ENCODE data around the gene CBX1. TPM values are rescaled to one million over a fixed set of nuclear protein-coding genes. Genes with fewer than 3 reads are reported as not detected.
"Not testable (repeated sequence)": the region's sequence is repeated elsewhere in the genome, so short reads cannot be mapped to it uniquely, and the experiment has no call there.

Gene CBX1
- total RNA-seq, 3 donors from 2014 or later, result 27.5 to 45.3 (median 28.8) TPM

DNA sequence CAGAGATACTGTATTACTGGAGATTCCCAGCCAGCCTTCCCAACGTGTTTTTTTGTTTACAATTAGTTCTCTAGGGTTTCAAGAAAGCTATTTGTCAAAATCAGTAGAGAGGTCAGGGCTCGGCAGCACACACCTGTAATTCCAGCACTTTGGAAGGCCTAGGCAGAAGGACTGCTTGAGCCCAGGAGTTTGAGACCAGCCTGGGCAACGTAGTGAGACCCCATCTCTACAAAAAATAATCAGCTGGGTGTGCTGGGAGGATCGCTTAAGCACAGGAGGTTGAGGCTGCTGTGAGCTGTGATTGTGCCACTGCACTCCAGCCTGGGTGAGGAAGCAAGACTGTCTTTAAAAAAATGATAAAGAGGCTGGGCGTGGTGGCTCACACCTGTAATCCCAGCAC is 19.4 kb downstream of the CBX1 start:
- Histone ChIP-seq H3K4me1 (ENCODE audit: low read depth) (peaks cover 10% of the 10 kb centered on the region), H3K9me3 (no peaks in the 10 kb centered on the region), H3K4me3 (no peak overlapping the region), H3K36me3 (ENCODE audit: low read depth) (no peaks in the 10 kb centered on the region)
- TF ChIP-seq CTCF (IDR thresholded peaks at IDR 0.05), result no peak
- ATAC-seq (no peak), DNase-seq (no peak)
- intact Hi-C loops (cut with DNase I, micrococcal nuclease), result no loop called here

DNA sequence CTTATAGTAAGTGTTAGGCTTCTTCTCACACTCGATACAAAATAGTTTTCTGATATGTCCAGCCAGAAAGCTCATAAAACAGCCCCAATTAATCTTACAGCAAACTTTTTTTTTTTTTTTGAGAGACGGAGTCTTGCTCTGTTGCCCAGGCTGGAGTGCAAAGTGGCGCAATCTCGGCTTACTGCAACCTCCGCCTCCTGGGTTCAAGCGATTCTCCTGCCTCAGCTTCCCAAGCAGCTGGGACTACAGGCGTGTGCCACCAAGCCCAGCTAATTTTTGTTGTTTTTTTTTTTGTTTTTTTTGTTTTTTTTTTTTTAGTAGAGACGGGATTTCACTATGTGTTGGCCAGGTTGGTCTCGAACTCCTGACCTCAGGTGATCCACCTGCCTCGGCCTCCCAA is 24.1 kb downstream of the CBX1 start:
- H3K4me3 ChIP-seq; DNase-seq; intact Hi-C loops (cut with DNase I, micrococcal nuclease); H3K4me1 ChIP-seq (ENCODE audit: low read depth); H3K36me3 ChIP-seq (ENCODE audit: low read depth); H3K9me3 ChIP-seq; ATAC-seq: not testable (repeated sequence)

DNA sequence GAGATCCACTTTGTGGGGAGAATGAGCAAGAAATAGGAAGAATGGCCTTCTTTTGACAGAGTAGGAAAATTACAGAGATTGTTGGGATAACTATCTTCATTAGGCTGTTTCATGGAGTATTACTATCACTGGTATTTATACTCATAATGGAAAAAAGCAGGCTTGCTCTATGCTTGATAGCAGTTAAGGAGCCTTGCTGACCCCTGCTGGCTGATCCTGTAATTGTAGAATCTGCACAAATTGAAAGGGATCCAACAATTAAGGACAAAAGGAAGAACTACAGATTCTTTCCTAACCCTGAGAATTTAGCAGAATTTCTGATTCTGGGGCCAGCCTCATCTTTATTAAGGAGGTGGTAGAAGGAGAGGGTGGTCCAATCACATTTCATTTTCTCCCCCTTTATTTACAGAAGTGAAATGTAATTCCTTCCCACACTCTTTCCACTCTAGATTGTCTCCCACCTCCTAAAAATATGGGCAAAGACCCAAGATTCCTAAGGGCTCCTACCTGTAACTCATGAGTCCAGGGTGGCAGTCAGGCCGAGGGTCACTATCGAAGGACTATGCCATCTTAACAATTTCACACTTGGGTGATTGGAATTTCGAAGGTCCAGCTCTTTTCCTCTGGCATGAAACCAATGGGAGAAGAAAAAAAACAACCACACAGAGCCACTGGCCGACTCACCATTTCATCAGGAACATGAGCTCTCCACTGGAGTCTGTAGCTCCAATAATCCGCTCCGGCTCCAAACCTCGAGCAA is 26.8 kb downstream of the CBX1 start:
- Histone ChIP-seq H3K36me3 (ENCODE audit: low read depth) (no peaks in the 10 kb centered on the region), H3K9me3 (no peaks in the 10 kb centered on the region), H3K4me1 (ENCODE audit: low read depth) (no peaks in the 10 kb centered on the region), H3K4me3 (no peak overlapping the region)
- peak in 1 of 3 donors; percentile 97 for DNase-seq
- peak; percentile 53 for TF ChIP-seq CTCF (IDR thresholded peaks at IDR 0.05)
- ATAC-seq, result peak; percentile 87
- intact Hi-C loops (cut with DNase I, micrococcal nuclease), result loop anchor here (2.0 to 5.0 kb wide), 2 partner anchors 47 to 48 kb away; no protein-coding TSS in a partner anchor

DNA sequence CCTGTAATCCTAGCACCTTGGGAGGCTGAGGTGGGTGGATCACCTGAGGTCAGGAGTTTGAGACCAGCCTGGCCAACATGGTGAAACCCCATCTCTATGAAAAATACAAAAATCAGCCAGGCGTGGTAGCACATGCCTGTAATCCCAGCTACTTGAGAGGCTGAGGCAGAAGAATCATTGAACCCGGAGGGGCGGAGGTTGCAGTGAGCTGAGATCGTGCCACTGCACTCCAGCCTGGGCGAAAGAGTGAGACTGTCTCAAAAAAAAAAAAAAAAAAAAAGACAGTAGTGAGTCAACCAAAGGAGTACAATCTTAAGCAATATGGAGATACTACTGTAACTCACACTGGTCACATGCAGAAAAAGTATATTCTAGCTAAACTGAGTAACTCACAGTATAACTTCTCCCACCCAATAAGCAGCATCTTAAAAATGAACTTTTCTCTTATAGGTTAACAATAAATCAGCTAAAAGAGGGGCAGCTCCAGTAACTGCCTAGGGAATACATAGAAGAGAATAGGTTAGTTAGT is 27.6 kb downstream of the CBX1 start:
- not testable (repeated sequence) for ATAC-seq; H3K9me3 ChIP-seq; DNase-seq; H3K36me3 ChIP-seq (ENCODE audit: low read depth); H3K4me1 ChIP-seq (ENCODE audit: low read depth); H3K4me3 ChIP-seq
- intact Hi-C loops (cut with DNase I, micrococcal nuclease), result loop anchor here (2.0 to 5.0 kb wide), 2 partner anchors 46 to 47 kb away; no protein-coding TSS in a partner anchor

- H3K4me3 ChIP-seq; DNase-seq; H3K4me1 ChIP-seq (ENCODE audit: low read depth); H3K36me3 ChIP-seq (ENCODE audit: low read depth); ATAC-seq; H3K9me3 ChIP-seq: not testable (repeated sequence)
- intact Hi-C loops (cut with DNase I, micrococcal nuclease), result loop anchor here in 1 of 2 donors (5.0 kb wide), 1 partner anchor 46 kb away; no protein-coding TSS in a partner anchor
Observed at GRCh38 chr17:48072811-48073210, 28.5 kb downstream of the CBX1 start.

DNA sequence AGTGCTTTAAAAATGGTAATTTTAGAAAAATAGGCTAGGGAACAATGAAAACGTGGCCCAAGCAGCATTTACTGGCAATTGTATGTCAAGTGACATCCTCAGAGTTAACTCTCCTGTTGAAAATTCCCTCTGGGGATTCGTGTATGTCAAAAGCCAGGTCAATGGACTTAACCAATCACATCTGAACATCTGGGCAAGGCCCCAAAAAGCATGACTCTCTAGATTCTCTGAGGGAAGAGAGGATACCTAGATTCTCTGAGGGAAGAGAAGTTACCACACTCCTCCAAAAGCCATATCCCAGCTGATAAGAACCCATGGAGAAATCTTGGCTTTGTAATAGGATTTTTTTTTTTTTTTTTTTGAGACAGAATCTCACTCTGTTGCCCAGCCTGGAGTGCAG is 29.6 kb downstream of the CBX1 start:
- H3K4me1 ChIP-seq (ENCODE audit: low read depth), result no peaks in the 10 kb centered on the region
- intact Hi-C loops (cut with DNase I, micrococcal nuclease), result loop anchor here in 1 of 2 donors (5.0 kb wide), 1 partner anchor 44 kb away; no protein-coding TSS in a partner anchor
- no peaks in the 10 kb centered on the region for H3K9me3 ChIP-seq
- H3K4me3 ChIP-seq, result no peak overlapping the region
- no peak for TF ChIP-seq CTCF (IDR thresholded peaks at IDR 0.05)
- no peak for DNase-seq
- H3K36me3 ChIP-seq (ENCODE audit: low read depth), result no peaks in the 10 kb centered on the region
- ATAC-seq, result no peak

DNA sequence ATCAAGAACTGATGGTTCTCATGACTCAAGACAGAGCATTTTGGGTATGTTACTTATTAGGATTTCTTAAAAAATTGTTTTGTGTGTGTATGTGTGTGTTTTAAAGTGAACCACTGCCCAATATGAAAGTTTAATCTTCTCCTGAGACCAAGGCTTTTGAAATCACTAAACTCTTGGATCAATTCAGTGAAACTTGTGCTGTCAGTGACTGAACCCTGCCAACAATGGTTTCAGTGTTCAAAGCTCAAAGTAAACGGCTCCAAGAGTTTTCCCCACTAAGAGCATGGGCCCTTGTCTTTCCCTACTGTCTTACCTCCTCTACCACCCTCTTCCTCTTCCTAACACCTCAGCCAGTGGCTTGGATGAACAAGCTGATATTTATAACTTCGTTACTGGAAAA is 31.1 kb downstream of the CBX1 start:
- DNase-seq, result no peak
- no peak overlapping the region for H3K4me3 ChIP-seq
- no peaks in the 10 kb centered on the region for H3K9me3 ChIP-seq
- no peak for ATAC-seq
- no peak for TF ChIP-seq CTCF (IDR thresholded peaks at IDR 0.05)
- H3K4me1 ChIP-seq (ENCODE audit: low read depth), result no peaks in the 10 kb centered on the region
- H3K36me3 ChIP-seq (ENCODE audit: low read depth), result no peaks in the 10 kb centered on the region
- intact Hi-C loops (cut with DNase I, micrococcal nuclease), result loop anchor here in 1 of 2 donors (5.0 kb wide), 1 partner anchor 43 kb away; no protein-coding TSS in a partner anchor

Data from mucosa of descending colon (tissue), 3 donors.